Ovary (tissue), 3 donors: ENCODE results near the gene SAMD8.

ENCODE experiments used
- EP300 ChIP-seq: sonication (generic); formaldehyde crosslinking; IDR thresholded peaks from one replicate; pipeline ENCODE4 v1.6.1; 2017; ENCODE audit warnings: antibody characterized with exemption
- TF ChIP-seq, protein P1 (sequence below), 3 donors: fragments of 450-650 bp in 2 of 3; fragments of 200-600 bp in 1 of 3; IDR thresholded peaks; one replicate each; pipeline versions ENCODE4 v1.5.1 to v1.8.0; 2016 to 2022; ENCODE audit warnings: antibody characterized with exemption in 3 of 3, mild to moderate bottlenecking in 1 of 3
- donor health status: DM: no; HTN: no; CAD: no.

GRCh38 chr10:75096749-75097148 lies 14.7 kb upstream of the SAMD8 start:
- no peak for TF ChIP-seq EP300
- TF ChIP-seq, protein P1, sequence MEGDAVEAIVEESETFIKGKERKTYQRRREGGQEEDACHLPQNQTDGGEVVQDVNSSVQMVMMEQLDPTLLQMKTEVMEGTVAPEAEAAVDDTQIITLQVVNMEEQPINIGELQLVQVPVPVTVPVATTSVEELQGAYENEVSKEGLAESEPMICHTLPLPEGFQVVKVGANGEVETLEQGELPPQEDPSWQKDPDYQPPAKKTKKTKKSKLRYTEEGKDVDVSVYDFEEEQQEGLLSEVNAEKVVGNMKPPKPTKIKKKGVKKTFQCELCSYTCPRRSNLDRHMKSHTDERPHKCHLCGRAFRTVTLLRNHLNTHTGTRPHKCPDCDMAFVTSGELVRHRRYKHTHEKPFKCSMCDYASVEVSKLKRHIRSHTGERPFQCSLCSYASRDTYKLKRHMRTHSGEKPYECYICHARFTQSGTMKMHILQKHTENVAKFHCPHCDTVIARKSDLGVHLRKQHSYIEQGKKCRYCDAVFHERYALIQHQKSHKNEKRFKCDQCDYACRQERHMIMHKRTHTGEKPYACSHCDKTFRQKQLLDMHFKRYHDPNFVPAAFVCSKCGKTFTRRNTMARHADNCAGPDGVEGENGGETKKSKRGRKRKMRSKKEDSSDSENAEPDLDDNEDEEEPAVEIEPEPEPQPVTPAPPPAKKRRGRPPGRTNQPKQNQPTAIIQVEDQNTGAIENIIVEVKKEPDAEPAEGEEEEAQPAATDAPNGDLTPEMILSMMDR (IDR thresholded peaks at IDR 0.05), result no peak
